ENCODE measurements around the gene CARNS1.

DNA sequence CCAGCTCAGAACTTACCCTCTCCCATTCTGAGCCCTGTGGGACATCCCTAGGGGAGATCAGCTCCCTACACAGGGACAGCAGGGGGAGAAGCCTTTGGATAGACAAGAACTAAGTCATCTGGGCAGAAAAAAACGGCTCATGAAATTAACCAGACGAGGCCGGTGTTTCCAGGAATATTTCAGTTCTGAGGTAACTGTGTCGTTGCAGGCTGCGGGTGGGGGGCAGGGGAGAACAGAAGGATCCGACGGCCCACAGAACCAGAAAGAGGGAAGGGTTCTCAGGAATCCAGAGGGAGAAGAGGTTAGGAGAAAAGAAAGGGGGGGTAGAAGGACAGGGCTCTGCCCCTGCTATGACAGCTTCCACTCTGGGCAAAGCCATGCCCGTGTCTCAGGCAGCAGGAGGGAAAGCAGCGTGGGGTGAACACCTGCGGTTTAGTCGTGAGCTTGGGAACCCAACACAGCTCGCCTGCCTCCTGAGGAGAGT, 45.6 kb upstream of the CARNS1 start:
- TF ChIP-seq EZH2 (IDR thresholded peaks at IDR 0.05; ENCODE audit: low read length): no peak
- TF ChIP-seq, protein P1, sequence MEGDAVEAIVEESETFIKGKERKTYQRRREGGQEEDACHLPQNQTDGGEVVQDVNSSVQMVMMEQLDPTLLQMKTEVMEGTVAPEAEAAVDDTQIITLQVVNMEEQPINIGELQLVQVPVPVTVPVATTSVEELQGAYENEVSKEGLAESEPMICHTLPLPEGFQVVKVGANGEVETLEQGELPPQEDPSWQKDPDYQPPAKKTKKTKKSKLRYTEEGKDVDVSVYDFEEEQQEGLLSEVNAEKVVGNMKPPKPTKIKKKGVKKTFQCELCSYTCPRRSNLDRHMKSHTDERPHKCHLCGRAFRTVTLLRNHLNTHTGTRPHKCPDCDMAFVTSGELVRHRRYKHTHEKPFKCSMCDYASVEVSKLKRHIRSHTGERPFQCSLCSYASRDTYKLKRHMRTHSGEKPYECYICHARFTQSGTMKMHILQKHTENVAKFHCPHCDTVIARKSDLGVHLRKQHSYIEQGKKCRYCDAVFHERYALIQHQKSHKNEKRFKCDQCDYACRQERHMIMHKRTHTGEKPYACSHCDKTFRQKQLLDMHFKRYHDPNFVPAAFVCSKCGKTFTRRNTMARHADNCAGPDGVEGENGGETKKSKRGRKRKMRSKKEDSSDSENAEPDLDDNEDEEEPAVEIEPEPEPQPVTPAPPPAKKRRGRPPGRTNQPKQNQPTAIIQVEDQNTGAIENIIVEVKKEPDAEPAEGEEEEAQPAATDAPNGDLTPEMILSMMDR (optimal IDR thresholded peaks at IDR 0.05 in 1 of 3, IDR thresholded peaks at IDR 0.05 in 1 of 3, conservative IDR thresholded peaks at IDR 0.05 in 1 of 3; ENCODE audit: extremely low read depth in 1 of 3, insufficient read depth in 2 of 3, low read length in 3 of 3): no peak

Data from keratinocyte (primary cell).